Hepatocyte (in vitro differentiated cells): ENCODE results near the gene SEMA4A. TPM values are rescaled to one million over a fixed set of nuclear protein-coding genes. Genes with fewer than 3 reads are reported as not detected.
"Not testable (repeated sequence)": the region's sequence is repeated elsewhere in the genome, so short reads cannot be mapped to it uniquely, and the experiment has no call there.

Experiments
- DNase-seq: peaks from one replicate; pipeline ENCODE4 v3.0.0-alpha.2; 2016; ENCODE audit warnings: low spot score
- H2AFZ ChIP-seq: fragments of 200-600 bp; sonication (generic); 2 replicates; pipeline ENCODE4 v1.6.0; 2016; ENCODE audit warnings: antibody characterized with exemption, mild to moderate bottlenecking
- H3K27ac ChIP-seq: fragments of 200-600 bp; sonication (generic); 2 replicates; pipeline ENCODE4 v1.5.1; 2016; ENCODE audit warnings: mild to moderate bottlenecking
- H3K27me3 ChIP-seq: fragments of 200-600 bp; sonication (generic); 2 replicates; pipeline ENCODE4 v1.6.1; 2016
- H3K36me3 ChIP-seq: fragments of 200-600 bp; sonication (generic); replicated peaks from 2 replicates; pipeline ENCODE4 v1.5.1; 2016; ENCODE audit warnings: low read depth; ENCODE audit not compliant: insufficient read depth
- H3K4me1 ChIP-seq: fragments of 200-600 bp; sonication (generic); 2 replicates; pipeline ENCODE4 v1.5.1; 2016; ENCODE audit warnings: mild to moderate bottlenecking, moderate library complexity; ENCODE audit not compliant: insufficient read depth
- H3K4me2 ChIP-seq: fragments of 200-600 bp; sonication (generic); 2 replicates; pipeline ENCODE4 v1.6.0; 2016
- H3K4me3 ChIP-seq: fragments of 200-600 bp; sonication (generic); 2 replicates; pipeline ENCODE4 v1.5.1; 2016; ENCODE audit warnings: mild to moderate bottlenecking
- H3K79me2 ChIP-seq: fragments of 200-600 bp; sonication (generic); 2 replicates; pipeline ENCODE4 v1.6.0; 2017; ENCODE audit warnings: mild to moderate bottlenecking
- H3K9me2 ChIP-seq: fragments of 200-600 bp; sonication (generic); replicated peaks from 2 replicates; pipeline ENCODE4 v1.6.0; 2017; ENCODE audit warnings: mild to moderate bottlenecking; ENCODE audit not compliant: insufficient read depth
- H3K9me3 ChIP-seq: fragments of 200-600 bp; sonication (generic); 2 replicates; pipeline ENCODE4 v1.5.1; 2016; ENCODE audit warnings: low read depth, mild to moderate bottlenecking
- H4K20me1 ChIP-seq: fragments of 200-600 bp; sonication (generic); 2 replicates; pipeline ENCODE4 v1.6.0; 2016; ENCODE audit warnings: mild to moderate bottlenecking; ENCODE audit not compliant: insufficient read depth, poor library complexity, severe bottlenecking
- CTCF ChIP-seq: fragments of 200-600 bp; sonication (generic); IDR thresholded peaks from 2 replicates; pipeline ENCODE4 v1.5.1; 2016; ENCODE audit warnings: antibody characterized with exemption, mild to moderate bottlenecking; ENCODE audit not compliant: poor library complexity
- EZH2 ChIP-seq: fragments of 200-600 bp; sonication (generic); IDR thresholded peaks from 2 replicates; pipeline ENCODE4 v1.6.1; 2016; ENCODE audit warnings: antibody characterized with exemption, mild to moderate bottlenecking, borderline replicate concordance
- EZH2phosphoT487 ChIP-seq: fragments of 200-600 bp; sonication (generic); IDR thresholded peaks from one replicate; pipeline ENCODE4 v1.6.1; 2018; ENCODE audit warnings: antibody characterized with exemption, mild to moderate bottlenecking, low read depth, moderate library complexity; ENCODE audit not compliant: unreplicated experiment, severe bottlenecking
- WGBS: methylation state at CpG from one replicate; pipeline ENCODE4 v1.1.6; 2016; ENCODE audit warnings: low lambda C conversion rate; ENCODE audit errors: missing lambda C conversion rate; 5-methylcytosine and 5-hydroxymethylcytosine counted together
- polyA plus RNA-seq: library from polyadenylated mRNA; unstranded; fragments of >200 nt; fragmentation: Nextera tagmentation; extraction: Ambion mirVana; gene quantifications from 2 replicates; pipeline ENCODE4 v1.2.1, GENCODE V29; 2016
- total RNA-seq: library from RNA; depleted of rRNA; stranded (reverse); fragments of >200 nt; gene quantifications from 2 replicates; pipeline ENCODE4 v1.2.3, GENCODE V29; 2014

Gene SEMA4A
- total and polyA plus RNA-seq, 2 experiments from 2014 or later = 1.3 to 2.1 TPM

- no peak for TF ChIP-seq CTCF
- no peak for TF ChIP-seq EZH2phosphoT487
- no peak for TF ChIP-seq EZH2
- peak overlapping the region; percentile 83 for H3K4me2 ChIP-seq
- no peaks in the 10 kb centered on the region for H3K27me3 ChIP-seq
- no peak overlapping the region for H2AFZ ChIP-seq
- 62% methylated on average over 8 of the region's 8 CpGs for WGBS
- DNase-seq = peak; percentile 74
- no peaks in the 10 kb centered on the region for H3K9me3 ChIP-seq
- peak overlapping the region; percentile 88 for H3K27ac ChIP-seq
- H4K20me1 ChIP-seq = peaks cover 61% of the 10 kb centered on the region
- no peak overlapping the region for H3K4me3 ChIP-seq
- no peaks in the 10 kb centered on the region for H3K36me3 ChIP-seq
- peaks cover 86% of the 10 kb centered on the region for H3K79me2 ChIP-seq
- no peaks in the 10 kb centered on the region for H3K9me2 ChIP-seq
- peaks cover 71% of the 10 kb centered on the region for H3K4me1 ChIP-seq
These were observed 35.1 kb upstream of the SEMA4A start for GRCh38 chr1:156118177-156118868.

GRCh38 chr1:156119503-156120209 is 33.7 kb upstream of the SEMA4A start:
- H4K20me1 ChIP-seq = peaks cover 61% of the 10 kb centered on the region

GRCh38 chr1:156120318-156120717 is 33.1 kb upstream of the SEMA4A start:
- Histone ChIP-seq H4K20me1 (peaks cover 55% of the 10 kb centered on the region), H3K4me1 (peaks cover 81% of the 10 kb centered on the region), H3K9me3 (no peaks in the 10 kb centered on the region), H3K27ac (peak overlapping the region; percentile 88), H3K4me3 (no peak overlapping the region), H3K4me2 (peak overlapping the region; percentile 83), H3K36me3 (no peaks in the 10 kb centered on the region), H3K79me2 (peaks cover 95% of the 10 kb centered on the region), H3K9me2 (no peaks in the 10 kb centered on the region), H2AFZ (no peak overlapping the region), H3K27me3 (no peaks in the 10 kb centered on the region)
- TF ChIP-seq CTCF (no peak), EZH2 (no peak), EZH2phosphoT487 (no peak)
- 94% methylated on average over 3 of the region's 3 CpGs for WGBS
- no peak for DNase-seq

More at GRCh38 chr1:156119503-156120209, 33.7 kb upstream of the SEMA4A start:
- peak overlapping the region; percentile 83 for H3K4me2 ChIP-seq
- 75% methylated on average over 3 of the region's 3 CpGs for WGBS
- no peaks in the 10 kb centered on the region for H3K36me3 ChIP-seq
- H3K9me2 ChIP-seq = no peaks in the 10 kb centered on the region
- DNase-seq = peak; percentile 75
- no peak overlapping the region for H2AFZ ChIP-seq
- no peaks in the 10 kb centered on the region for H3K27me3 ChIP-seq
- H3K4me3 ChIP-seq = no peak overlapping the region
- H3K4me1 ChIP-seq = peaks cover 74% of the 10 kb centered on the region
- peak overlapping the region; percentile 88 for H3K27ac ChIP-seq
- TF ChIP-seq EZH2 = no peak
- TF ChIP-seq CTCF = no peak
- no peak for TF ChIP-seq EZH2phosphoT487
- H3K79me2 ChIP-seq = peaks cover 95% of the 10 kb centered on the region
- H3K9me3 ChIP-seq = no peaks in the 10 kb centered on the region

- not testable (repeated sequence) for H3K4me2 ChIP-seq
- peaks cover 48% of the 10 kb centered on the region for H4K20me1 ChIP-seq
These were observed 32.4 kb upstream of the SEMA4A start for GRCh38 chr1:156121005-156121404.

More at GRCh38 chr1:156121005-156121404, 32.4 kb upstream of the SEMA4A start:
- not testable (repeated sequence) for H3K9me2 ChIP-seq, H3K27me3 ChIP-seq, H3K9me3 ChIP-seq, DNase-seq, H3K36me3 ChIP-seq, H3K4me3 ChIP-seq, H2AFZ ChIP-seq
- 80% methylated on average over 4 of the region's 4 CpGs for WGBS
- H3K4me1 ChIP-seq = peaks cover 88% of the 10 kb centered on the region
- peaks cover 95% of the 10 kb centered on the region for H3K79me2 ChIP-seq
- peak overlapping the region; percentile 98 for H3K27ac ChIP-seq
